DOHH2 (cell line): ENCODE results near the gene COPS8.

Source experiments
- CTCF ChIP-seq: fragments of 200-600 bp; sonication (generic); IDR thresholded peaks from one replicate; pipeline ENCODE4 v1.5.1; 2014; ENCODE audit warnings: antibody characterized with exemption, mild to moderate bottlenecking, low read depth, low read length; ENCODE audit not compliant: poor library complexity, severe bottlenecking
- EZH2phosphoT487 ChIP-seq: fragments of 200-600 bp; sonication (generic); IDR thresholded peaks from 2 replicates; pipeline ENCODE4 v1.6.1; 2017; ENCODE audit warnings: borderline replicate concordance, mild to moderate bottlenecking, antibody characterized with exemption, low read length, moderate library complexity, mixed read lengths

- TF ChIP-seq CTCF = no peak
- no peak for TF ChIP-seq EZH2phosphoT487
These were observed 55.9 kb downstream of the COPS8 start for GRCh38 chr2:237141571-237142051.
